ENCODE data around the gene SNCAIP.
"Not testable (repeated sequence)": the region's sequence is repeated elsewhere in the genome, so short reads cannot be mapped to it uniquely, and the experiment has no call there.

SNCAIP gene

DNA sequence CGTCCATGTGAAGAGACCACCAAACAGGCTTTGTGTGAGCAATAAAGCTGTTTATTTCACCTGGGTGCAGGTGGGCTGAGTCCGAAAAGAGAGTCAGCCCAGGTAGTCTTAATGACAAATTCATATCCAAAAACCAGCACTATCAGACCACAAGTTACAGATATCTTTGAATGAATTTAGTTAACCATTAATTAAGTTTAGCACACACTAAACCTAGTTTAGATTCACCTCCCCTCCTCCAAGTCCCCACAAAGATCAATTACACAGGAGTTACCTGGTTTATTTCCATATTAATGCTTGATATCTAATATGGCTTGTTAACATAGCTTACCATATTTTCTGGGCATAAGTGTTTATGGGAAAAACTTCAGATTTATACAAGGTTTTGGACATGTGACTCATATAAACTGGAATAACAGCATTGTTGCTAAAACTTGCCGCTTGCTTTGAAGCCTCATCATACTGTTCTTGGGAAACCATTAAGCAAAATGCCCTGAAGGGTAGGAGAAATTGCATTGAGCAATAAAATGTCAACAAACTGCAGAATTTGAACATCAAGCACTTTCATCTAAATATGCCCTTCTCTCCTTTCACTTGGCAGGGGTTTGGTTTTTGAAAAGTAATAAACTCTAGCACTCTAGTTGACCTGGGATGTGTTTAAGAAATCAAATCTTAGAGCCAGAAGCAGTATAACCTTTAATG is 166.9 kb downstream of the SNCAIP start:
- TF ChIP-seq, protein P1, sequence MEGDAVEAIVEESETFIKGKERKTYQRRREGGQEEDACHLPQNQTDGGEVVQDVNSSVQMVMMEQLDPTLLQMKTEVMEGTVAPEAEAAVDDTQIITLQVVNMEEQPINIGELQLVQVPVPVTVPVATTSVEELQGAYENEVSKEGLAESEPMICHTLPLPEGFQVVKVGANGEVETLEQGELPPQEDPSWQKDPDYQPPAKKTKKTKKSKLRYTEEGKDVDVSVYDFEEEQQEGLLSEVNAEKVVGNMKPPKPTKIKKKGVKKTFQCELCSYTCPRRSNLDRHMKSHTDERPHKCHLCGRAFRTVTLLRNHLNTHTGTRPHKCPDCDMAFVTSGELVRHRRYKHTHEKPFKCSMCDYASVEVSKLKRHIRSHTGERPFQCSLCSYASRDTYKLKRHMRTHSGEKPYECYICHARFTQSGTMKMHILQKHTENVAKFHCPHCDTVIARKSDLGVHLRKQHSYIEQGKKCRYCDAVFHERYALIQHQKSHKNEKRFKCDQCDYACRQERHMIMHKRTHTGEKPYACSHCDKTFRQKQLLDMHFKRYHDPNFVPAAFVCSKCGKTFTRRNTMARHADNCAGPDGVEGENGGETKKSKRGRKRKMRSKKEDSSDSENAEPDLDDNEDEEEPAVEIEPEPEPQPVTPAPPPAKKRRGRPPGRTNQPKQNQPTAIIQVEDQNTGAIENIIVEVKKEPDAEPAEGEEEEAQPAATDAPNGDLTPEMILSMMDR (conservative IDR thresholded peaks at IDR 0.05): no peak
- no peak overlapping the region for H3K27ac ChIP-seq

- H3K27ac ChIP-seq: no peak overlapping the region
- TF ChIP-seq, protein P1 (conservative IDR thresholded peaks at IDR 0.05): no peak
Measured at GRCh38 chr5:122480146-122480545, 168.1 kb downstream of the SNCAIP start.

- H3K27ac ChIP-seq: no peak overlapping the region
- TF ChIP-seq, protein P1 (conservative IDR thresholded peaks at IDR 0.05): no peak
Measured at GRCh38 chr5:122484103-122484502, 172.1 kb downstream of the SNCAIP start.

DNA sequence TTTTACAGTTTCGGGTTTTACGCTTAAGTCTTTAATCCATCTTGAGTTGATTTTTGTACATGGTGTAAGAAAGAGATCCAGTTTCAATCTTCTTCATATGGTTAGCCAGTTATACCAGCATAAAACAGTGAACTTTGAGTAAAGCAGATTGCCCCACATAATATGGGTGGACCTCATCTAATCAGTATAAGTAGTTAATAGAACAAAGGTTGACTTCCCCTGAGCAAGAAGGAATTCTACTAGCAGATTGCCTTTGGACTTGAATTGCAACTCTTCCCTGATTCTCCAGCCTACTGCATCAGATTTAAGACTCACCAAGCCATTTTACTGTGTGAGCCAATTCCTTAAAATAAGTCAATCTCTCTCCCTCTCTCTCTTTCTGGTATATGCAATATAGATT is 173.2 kb downstream of the SNCAIP start:
- TF ChIP-seq, protein P1 (conservative IDR thresholded peaks at IDR 0.05): no peak
- H3K27ac ChIP-seq: no peak overlapping the region

DNA sequence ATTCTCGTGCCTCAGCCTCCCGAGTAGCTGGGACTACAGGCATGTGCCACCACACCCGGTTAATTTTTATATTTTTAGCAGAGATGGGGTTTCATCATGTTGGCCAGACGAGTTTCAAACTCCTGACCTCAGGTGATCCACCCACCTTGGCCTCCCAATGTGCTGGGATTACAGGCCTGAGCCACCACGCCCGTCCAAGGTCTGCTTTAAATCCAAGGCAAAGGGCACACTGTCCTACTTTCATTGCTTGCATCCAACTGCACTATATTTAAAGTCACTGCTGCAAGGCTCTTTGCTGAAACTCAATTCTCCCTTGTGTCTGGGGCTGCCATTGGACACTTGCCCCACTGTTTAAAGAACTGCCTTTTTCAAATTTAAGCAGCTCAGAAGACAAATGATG is 174.6 kb downstream of the SNCAIP start:
- H3K27ac ChIP-seq: not testable (repeated sequence)

- H3K27ac ChIP-seq: no peak overlapping the region
- TF ChIP-seq, protein P1 (conservative IDR thresholded peaks at IDR 0.05): no peak
Measured at GRCh38 chr5:122490718-122491117, 178.7 kb downstream of the SNCAIP start.

DNA sequence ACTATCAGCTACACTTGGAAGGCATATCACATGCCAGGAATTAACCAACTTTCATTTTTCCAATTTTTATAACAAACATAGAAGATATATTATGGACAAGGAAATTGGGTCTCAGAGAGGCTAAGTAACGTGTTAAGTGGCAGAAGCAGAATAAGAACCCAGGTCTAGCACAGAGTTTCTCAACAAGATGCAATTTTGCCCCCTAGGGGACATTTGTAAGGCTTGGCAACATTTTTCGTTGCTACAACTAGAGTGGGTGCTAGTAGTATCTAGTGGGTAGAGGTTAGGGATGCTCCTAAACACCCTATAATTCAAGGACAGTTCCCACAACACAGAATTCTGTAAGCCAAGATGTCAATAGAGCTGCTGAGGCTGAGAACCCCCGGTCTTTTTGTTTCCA is 180.6 kb downstream of the SNCAIP start:
- TF ChIP-seq, protein P1 (conservative IDR thresholded peaks at IDR 0.05): no peak
- H3K27ac ChIP-seq: no peak overlapping the region
